Neural crest cell (in vitro differentiated cells): ENCODE data around the gene ABHD8. TPM values are rescaled to one million over a fixed set of nuclear protein-coding genes. Genes with fewer than 3 reads are reported as not detected.

Experiments
- DNase-seq: peaks from one replicate; pipeline ENCODE4 v3.0.0; 2021; ENCODE audit warnings: low read depth, mixed read lengths, low spot score
- H3K27ac Mint-ChIP-seq: one replicate; pipeline ENCODE4 v1.8.0; 2021; ENCODE audit warnings: mild to moderate bottlenecking, mixed read lengths; ENCODE audit not compliant: unreplicated experiment
- H3K27me3 Mint-ChIP-seq: 2 replicates; pipeline ENCODE4 v1.8.0; 2021; ENCODE audit warnings: low read depth, mild to moderate bottlenecking, mixed read lengths
- H3K36me3 Mint-ChIP-seq: 2 replicates; pipeline ENCODE4 v1.8.0; 2021; ENCODE audit warnings: low read depth, mild to moderate bottlenecking, mixed read lengths
- H3K4me1 Mint-ChIP-seq: 2 replicates; pipeline ENCODE4 v1.8.0; 2021; ENCODE audit warnings: mixed read lengths
- H3K4me3 Mint-ChIP-seq: one replicate; pipeline ENCODE4 v1.8.0; 2021; ENCODE audit warnings: mild to moderate bottlenecking, mixed read lengths
- H3K9me3 Mint-ChIP-seq: 2 replicates; pipeline ENCODE4 v1.8.0; 2021; ENCODE audit warnings: mixed read lengths
- total RNA-seq: library from RNA; stranded (reverse); gene quantifications from 2 replicates; pipeline ENCODE4 v1.2.1, GENCODE V29; 2021
- TF ChIP-seq, protein P1 (sequence below): fragments of 200-600 bp; sonication (generic); conservative IDR thresholded peaks from 2 replicates; pipeline ENCODE4 v1.5.0; 2021; ENCODE audit warnings: antibody characterized with exemption, mild to moderate bottlenecking

ABHD8 gene
- total RNA-seq, 1 donor from 2014 or later = 8.5 TPM

DNA sequence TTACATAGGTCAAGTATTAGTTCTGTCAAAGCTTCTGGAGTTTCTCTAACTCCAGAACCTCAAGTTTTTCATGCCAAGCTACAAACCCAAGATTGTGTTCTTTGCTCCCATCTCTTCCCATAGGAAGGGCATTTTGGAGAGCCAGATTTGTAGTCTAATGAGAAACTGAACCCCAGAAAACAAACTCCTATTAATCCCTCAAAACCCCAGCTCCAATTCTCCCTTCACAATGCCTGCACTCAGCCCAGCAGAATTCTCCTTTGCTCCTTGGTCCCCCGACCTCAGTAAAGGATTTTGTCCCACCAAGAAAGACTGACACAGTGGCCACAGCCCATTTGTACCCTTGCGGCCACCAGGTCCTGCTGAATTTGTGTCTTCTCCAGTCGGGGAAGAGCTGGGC, 47.1 kb downstream of the ABHD8 start:
- Mint-ChIP-seq H3K4me1 (peaks cover 6% of the 10 kb centered on the region), H3K36me3 (no peaks in the 10 kb centered on the region), H3K4me3 (no peak overlapping the region), H3K9me3 (no peaks in the 10 kb centered on the region), H3K27ac (no peak overlapping the region), H3K27me3 (peaks cover 2% of the 10 kb centered on the region)
- DNase-seq = no peak
- TF ChIP-seq, protein P1, sequence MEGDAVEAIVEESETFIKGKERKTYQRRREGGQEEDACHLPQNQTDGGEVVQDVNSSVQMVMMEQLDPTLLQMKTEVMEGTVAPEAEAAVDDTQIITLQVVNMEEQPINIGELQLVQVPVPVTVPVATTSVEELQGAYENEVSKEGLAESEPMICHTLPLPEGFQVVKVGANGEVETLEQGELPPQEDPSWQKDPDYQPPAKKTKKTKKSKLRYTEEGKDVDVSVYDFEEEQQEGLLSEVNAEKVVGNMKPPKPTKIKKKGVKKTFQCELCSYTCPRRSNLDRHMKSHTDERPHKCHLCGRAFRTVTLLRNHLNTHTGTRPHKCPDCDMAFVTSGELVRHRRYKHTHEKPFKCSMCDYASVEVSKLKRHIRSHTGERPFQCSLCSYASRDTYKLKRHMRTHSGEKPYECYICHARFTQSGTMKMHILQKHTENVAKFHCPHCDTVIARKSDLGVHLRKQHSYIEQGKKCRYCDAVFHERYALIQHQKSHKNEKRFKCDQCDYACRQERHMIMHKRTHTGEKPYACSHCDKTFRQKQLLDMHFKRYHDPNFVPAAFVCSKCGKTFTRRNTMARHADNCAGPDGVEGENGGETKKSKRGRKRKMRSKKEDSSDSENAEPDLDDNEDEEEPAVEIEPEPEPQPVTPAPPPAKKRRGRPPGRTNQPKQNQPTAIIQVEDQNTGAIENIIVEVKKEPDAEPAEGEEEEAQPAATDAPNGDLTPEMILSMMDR = no peak

DNA sequence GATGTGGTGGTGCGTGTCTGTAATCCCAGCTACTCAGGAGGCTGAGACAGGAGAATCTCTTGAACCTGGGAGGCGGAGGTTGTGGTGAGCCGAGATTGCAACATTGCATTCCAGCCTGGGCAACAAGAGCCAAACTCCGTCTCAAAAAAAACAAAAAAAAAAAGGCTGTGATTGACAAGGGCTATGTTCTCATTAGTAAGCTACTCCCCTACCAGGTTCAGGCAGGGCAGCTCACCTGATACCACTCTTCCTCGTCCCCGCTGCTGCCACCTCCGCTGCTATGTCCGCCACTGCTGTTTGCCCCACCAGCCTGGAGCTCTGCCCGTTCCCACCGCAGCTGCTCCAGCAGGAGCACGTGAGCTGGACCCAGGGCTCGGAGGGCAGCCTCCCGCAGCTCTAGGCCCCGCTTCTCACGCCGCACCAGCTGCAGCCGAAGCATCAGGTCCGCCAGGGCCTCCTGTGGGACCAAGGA, 48.0 kb downstream of the ABHD8 start:
- no peak overlapping the region for H3K4me3 Mint-ChIP-seq
- H3K27ac Mint-ChIP-seq = no peak overlapping the region
- no peaks in the 10 kb centered on the region for H3K4me1 Mint-ChIP-seq
- H3K27me3 Mint-ChIP-seq = no peaks in the 10 kb centered on the region
- no peak for DNase-seq
- H3K36me3 Mint-ChIP-seq = no peaks in the 10 kb centered on the region
- TF ChIP-seq, protein P1 = no peak
- H3K9me3 Mint-ChIP-seq = no peaks in the 10 kb centered on the region

DNA sequence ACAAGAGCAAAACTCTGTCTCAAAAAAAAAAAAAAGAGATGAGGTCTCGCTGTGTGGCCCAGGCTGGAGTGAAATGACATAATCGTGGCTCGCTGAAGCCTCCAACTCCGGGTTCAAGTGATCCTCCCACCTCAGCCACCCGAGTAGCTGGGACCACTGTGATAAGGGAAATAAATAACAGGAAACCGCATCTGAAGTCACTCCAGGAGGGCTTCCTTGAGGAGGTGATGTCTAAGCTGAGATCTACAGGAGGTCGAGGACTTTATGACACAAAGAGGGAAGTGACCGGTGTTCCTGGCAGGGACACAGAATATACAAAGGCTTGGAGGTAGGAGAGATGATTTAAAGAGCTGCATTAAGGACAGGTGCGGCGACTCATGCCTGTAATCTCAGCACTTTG, 48.6 kb downstream of the ABHD8 start:
- no peak for DNase-seq
- no peaks in the 10 kb centered on the region for H3K36me3 Mint-ChIP-seq
- H3K27me3 Mint-ChIP-seq = no peaks in the 10 kb centered on the region
- H3K4me3 Mint-ChIP-seq = no peak overlapping the region
- no peaks in the 10 kb centered on the region for H3K4me1 Mint-ChIP-seq
- TF ChIP-seq, protein P1 = no peak
- H3K27ac Mint-ChIP-seq = no peak overlapping the region
- no peaks in the 10 kb centered on the region for H3K9me3 Mint-ChIP-seq

DNA sequence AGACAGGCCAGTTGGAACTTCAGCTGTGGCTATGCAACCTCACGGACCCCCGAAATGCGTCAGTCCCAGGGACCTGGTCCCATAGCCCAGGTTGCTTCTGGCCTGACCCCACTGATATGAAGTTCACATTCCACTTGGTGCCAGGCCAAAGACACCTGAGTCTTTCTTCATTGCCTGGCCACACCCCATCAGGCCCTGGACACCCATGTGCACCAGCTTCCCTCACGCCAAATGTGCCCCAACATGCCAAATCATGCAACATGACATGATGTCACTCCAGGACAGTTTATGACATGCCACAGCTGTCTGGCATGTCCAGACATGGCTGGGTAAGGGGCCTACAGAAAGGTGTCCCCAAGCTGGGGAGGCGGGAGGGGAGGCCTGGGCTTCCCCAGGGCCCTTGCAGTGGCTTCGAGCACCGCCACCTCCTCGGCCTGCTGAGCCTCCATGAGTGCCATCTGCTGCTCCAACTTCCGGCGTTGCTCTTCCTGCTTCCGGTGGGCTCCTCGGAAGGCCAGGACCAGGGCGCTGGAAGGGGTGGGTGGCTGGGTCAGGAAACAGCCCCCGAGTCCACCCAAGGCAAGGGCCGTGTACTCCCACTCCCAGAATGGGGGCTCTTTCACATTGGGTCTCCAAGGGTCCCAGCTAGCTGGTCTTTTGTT, 53.2 kb downstream of the ABHD8 start:
- Mint-ChIP-seq H3K9me3 (no peaks in the 10 kb centered on the region), H3K36me3 (no peaks in the 10 kb centered on the region), H3K4me3 (no peak overlapping the region), H3K4me1 (peaks cover 33% of the 10 kb centered on the region), H3K27me3 (peaks cover 7% of the 10 kb centered on the region), H3K27ac (no peak overlapping the region)
- DNase-seq = no peak
- TF ChIP-seq, protein P1 = no peak

DNA sequence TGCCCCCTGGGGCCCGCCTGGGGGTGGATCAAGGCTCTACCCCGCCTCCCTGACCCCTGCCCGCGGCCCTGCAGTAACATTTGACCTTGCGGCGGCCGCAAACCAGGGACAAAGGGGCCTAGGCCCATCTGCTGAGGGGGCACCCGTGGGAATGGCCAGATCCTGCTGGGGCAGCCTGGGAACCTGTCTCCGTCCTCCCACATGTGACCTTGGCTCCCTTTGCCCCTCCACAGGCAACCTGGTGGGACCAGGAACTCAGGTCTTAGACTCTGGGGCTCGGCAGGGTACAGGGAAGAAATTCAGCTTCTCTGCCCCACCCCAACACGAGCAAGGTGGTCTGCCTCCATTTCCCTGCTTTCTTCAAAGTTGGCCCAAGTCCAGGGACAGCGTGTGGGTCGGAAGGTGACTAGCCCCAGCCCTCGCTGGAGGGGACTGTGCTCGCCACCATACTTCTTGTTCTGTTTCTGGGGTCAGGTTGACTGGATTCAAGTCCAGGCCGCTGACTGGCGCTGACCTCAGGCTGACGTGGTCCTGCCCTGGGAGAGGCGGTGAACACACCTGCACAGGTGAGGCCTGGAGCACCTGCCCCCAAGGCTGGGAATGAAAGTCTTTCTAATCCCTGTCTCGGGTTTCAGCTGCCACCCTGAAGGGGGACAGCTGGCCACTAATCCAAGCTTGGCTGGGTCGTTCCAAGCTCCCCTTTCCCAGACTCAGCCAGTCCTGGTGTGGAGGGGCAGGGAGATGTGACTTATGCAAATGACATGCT, 55.0 kb downstream of the ABHD8 start:
- peak overlapping the region; percentile 27 for H3K27ac Mint-ChIP-seq
- peak; percentile 63 for DNase-seq
- peaks cover 9% of the 10 kb centered on the region for H3K27me3 Mint-ChIP-seq
- no peaks in the 10 kb centered on the region for H3K9me3 Mint-ChIP-seq
- H3K4me3 Mint-ChIP-seq = peak overlapping the region; percentile 81
- H3K36me3 Mint-ChIP-seq = no peaks in the 10 kb centered on the region
- peaks cover 41% of the 10 kb centered on the region for H3K4me1 Mint-ChIP-seq
- TF ChIP-seq, protein P1 = no peak
